SJSA1 (cell line): ENCODE measurements around the gene FAM110A. TPM values are rescaled to one million over a fixed set of nuclear protein-coding genes. Genes with fewer than 3 reads are reported as not detected.

Experiments used
- total RNA-seq: library from RNA; depleted of rRNA; stranded (reverse); fragments of >200 nt; shearing (Covaris generic); gene quantifications from 2 replicates; pipeline ENCODE4 v1.2.3, GENCODE V29; 2014; rRNA removed

Gene FAM110A
- total RNA-seq, 1 experiment from 2014 or later = 11.5 TPM

Other genes starting within 250 kb of the FAM110A start
- not detected in 2 replicates for gene TCF15, start 223.4 kb upstream of the FAM110A start, total RNA-seq
- 51.8 and 54.7 TPM in 2 replicates for gene SRXN1, start 180.5 kb upstream of the FAM110A start, total RNA-seq
- not detected in 2 replicates for gene SCRT2, start 157.9 kb upstream of the FAM110A start, total RNA-seq
- not detected in 2 replicates for gene SLC52A3, start 65.2 kb upstream of the FAM110A start, total RNA-seq
- not detected in 2 replicates for gene ANGPT4, start 82.6 kb downstream of the FAM110A start, total RNA-seq
- not detected in 2 replicates for gene RSPO4, start 168.6 kb downstream of the FAM110A start, total RNA-seq